GM23338 (cell line): ENCODE data around the gene OLFM1. TPM values are rescaled to one million over a fixed set of nuclear protein-coding genes. Genes with fewer than 3 reads are reported as not detected.

Experiments used
- ATAC-seq: fragments of 200-7000 bp; cut with Tn5 transposase; 3 replicates; pipeline ENCODE4 v1.9.1; 2020
- DNase-seq: peaks from one replicate; pipeline ENCODE4 v3.0.0-alpha.2; 2015; ENCODE audit warnings: low spot score
- H2AFZ ChIP-seq: fragments of 200-600 bp; sonication (generic); 2 replicates; pipeline ENCODE4 v1.8.0; 2016; ENCODE audit warnings: antibody characterized with exemption, mild to moderate bottlenecking, moderate library complexity
- H3F3A ChIP-seq: fragments of 200-600 bp; sonication (generic); replicated peaks from 2 replicates; pipeline ENCODE4 v1.8.0; 2017; ENCODE audit warnings: antibody characterized with exemption, mixed run types, low read depth
- H3K27ac ChIP-seq: fragments of 200-600 bp; sonication (generic); 2 replicates; pipeline ENCODE4 v1.6.1; 2016; ENCODE audit warnings: low read depth
- H3K27me3 ChIP-seq: fragments of 200-600 bp; sonication (generic); 2 replicates; pipeline ENCODE4 v1.8.0; 2016; ENCODE audit warnings: mild to moderate bottlenecking, mixed run types, moderate library complexity; ENCODE audit not compliant: insufficient read depth
- H3K36me3 ChIP-seq: fragments of 200-600 bp; sonication (generic); 2 replicates; pipeline ENCODE4 v1.8.0; 2016; ENCODE audit warnings: mild to moderate bottlenecking; ENCODE audit not compliant: insufficient read depth
- H3K4me1 ChIP-seq: fragments of 200-600 bp; sonication (generic); 2 replicates; pipeline ENCODE4 v1.8.0; 2016; ENCODE audit warnings: mild to moderate bottlenecking, moderate library complexity; ENCODE audit not compliant: insufficient read depth
- H3K4me2 ChIP-seq: fragments of 200-600 bp; sonication (generic); 2 replicates; pipeline ENCODE4 v1.7.1; 2017; ENCODE audit warnings: mixed run types
- H3K4me3 ChIP-seq: fragments of 200-600 bp; sonication (generic); 2 replicates; pipeline ENCODE4 v1.6.1; 2016; ENCODE audit warnings: mixed run types
- H3K79me2 ChIP-seq: fragments of 200-600 bp; sonication (generic); replicated peaks from 2 replicates; pipeline ENCODE4 v1.8.0; 2017; ENCODE audit warnings: mild to moderate bottlenecking; ENCODE audit not compliant: insufficient read depth
- H3K9me2 ChIP-seq: fragments of 200-600 bp; sonication (generic); 2 replicates; pipeline ENCODE4 v1.8.0; 2017; ENCODE audit not compliant: insufficient read depth
- H4K20me1 ChIP-seq: fragments of 200-600 bp; sonication (generic); replicated peaks from 2 replicates; pipeline ENCODE4 v1.8.0; 2017; ENCODE audit warnings: mild to moderate bottlenecking; ENCODE audit not compliant: insufficient read depth
- H3K27ac Mint-ChIP-seq: 2 replicates; pipeline ENCODE4 v1.8.0; 2020; ENCODE audit warnings: inconsistent platforms, mild to moderate bottlenecking, moderate library complexity, mixed read lengths
- H3K27me3 Mint-ChIP-seq: 3 replicates; pipeline ENCODE4 v1.8.0; 2022; ENCODE audit warnings: low read depth, mild to moderate bottlenecking, moderate library complexity, mixed read lengths, inconsistent platforms; ENCODE audit not compliant: insufficient read depth, poor library complexity
- H3K36me3 Mint-ChIP-seq: 3 replicates; pipeline ENCODE4 v1.8.0; 2021; ENCODE audit warnings: low read depth, mild to moderate bottlenecking, inconsistent platforms, moderate library complexity, mixed read lengths
- H3K4me1 Mint-ChIP-seq: 3 replicates; pipeline ENCODE4 v1.8.0; 2020; ENCODE audit warnings: mild to moderate bottlenecking, inconsistent platforms, mixed read lengths
- H3K4me3 Mint-ChIP-seq: 3 replicates; pipeline ENCODE4 v1.8.0; 2021; ENCODE audit warnings: moderate library complexity, mild to moderate bottlenecking, inconsistent platforms, mixed read lengths
- H3K9me3 Mint-ChIP-seq: 3 replicates; pipeline ENCODE4 v1.8.0; 2020; ENCODE audit warnings: moderate library complexity, mild to moderate bottlenecking, inconsistent platforms, mixed read lengths
- CREB1 ChIP-seq: fragments of 250-450 bp; sonication (Bioruptor Pico); IDR thresholded peaks from 2 replicates; pipeline ENCODE4 v1.5.0; 2020; ENCODE audit warnings: low read depth, mild to moderate bottlenecking, moderate library complexity
- EZH2 ChIP-seq: fragments of 200-600 bp; sonication (generic); IDR thresholded peaks from one replicate; pipeline ENCODE4 v1.8.0; 2017; ENCODE audit warnings: antibody characterized with exemption, mild to moderate bottlenecking, low read depth; ENCODE audit not compliant: unreplicated experiment
- EZH2phosphoT487 ChIP-seq: fragments of 200-600 bp; sonication (generic); IDR thresholded peaks from one replicate; pipeline ENCODE4 v1.8.1; 2018; ENCODE audit warnings: antibody characterized with exemption; ENCODE audit not compliant: unreplicated experiment
- JUNB ChIP-seq: IDR thresholded peaks from one replicate; pipeline ENCODE4 v1.6.1; 2016; ENCODE audit warnings: antibody characterized with exemption; ENCODE audit not compliant: unreplicated experiment
- NANOG ChIP-seq: IDR thresholded peaks from 2 replicates; pipeline ENCODE4 v1.6.1; 2016; ENCODE audit warnings: antibody characterized with exemption, borderline replicate concordance
- POLR2AphosphoS5 ChIP-seq: IDR thresholded peaks from 2 replicates; pipeline ENCODE4 v1.6.1; 2016; ENCODE audit warnings: antibody characterized with exemption, low read depth
- STAT1 ChIP-seq: IDR thresholded peaks from one replicate; pipeline ENCODE4 v1.6.1; 2016; ENCODE audit warnings: antibody characterized with exemption; ENCODE audit not compliant: unreplicated experiment
- ZNF114 ChIP-seq: fragments of 250-450 bp; sonication (Bioruptor Pico); IDR thresholded peaks from 2 replicates; pipeline ENCODE4 v1.5.0; 2020; ENCODE audit warnings: mild to moderate bottlenecking, moderate library complexity
- ZNF331 ChIP-seq: fragments of 250-450 bp; sonication (Bioruptor Pico); IDR thresholded peaks from 2 replicates; pipeline ENCODE4 v1.5.0; 2020; ENCODE audit warnings: low read depth, mild to moderate bottlenecking, moderate library complexity
- polyA plus RNA-seq: library from polyadenylated mRNA; unstranded; fragments of >200 nt; fragmentation: Nextera tagmentation; extraction: Ambion mirVana; gene quantifications from 2 replicates; pipeline ENCODE4 v1.2.1, GENCODE V29; 2016
- total RNA-seq: library from RNA; depleted of rRNA; stranded (reverse); fragments of >200 nt; shearing (Covaris generic); gene quantifications from 2 replicates; pipeline ENCODE4 v1.2.3, GENCODE V29; 2014
- TF ChIP-seq, protein P1 (sequence below): fragments of 250-450 bp; sonication (Bioruptor Pico); IDR thresholded peaks from 2 replicates; pipeline ENCODE4 v1.5.0; 2020; ENCODE audit warnings: mild to moderate bottlenecking, moderate library complexity
- TF ChIP-seq, protein P2 (sequence below), 2 experiments: fragments of 200-600 bp in 1 of 2; sonication (generic) in 1 of 2; conservative IDR thresholded peaks; 2 replicates each; pipeline versions ENCODE4 v1.5.1 to v1.6.1; 2016 to 2017; ENCODE audit warnings: antibody characterized with exemption in 2 of 2, low read depth in 2 of 2, mild to moderate bottlenecking in 2 of 2, moderate library complexity in 1 of 2
- TF ChIP-seq, protein P3 (sequence below): IDR thresholded peaks from 2 replicates; pipeline ENCODE4 v1.6.1; 2016; ENCODE audit warnings: antibody characterized with exemption

The OLFM1 gene
- total and polyA plus RNA-seq, 2 experiments from 2014 or later: 20.6 to 40.1 TPM

DNA sequence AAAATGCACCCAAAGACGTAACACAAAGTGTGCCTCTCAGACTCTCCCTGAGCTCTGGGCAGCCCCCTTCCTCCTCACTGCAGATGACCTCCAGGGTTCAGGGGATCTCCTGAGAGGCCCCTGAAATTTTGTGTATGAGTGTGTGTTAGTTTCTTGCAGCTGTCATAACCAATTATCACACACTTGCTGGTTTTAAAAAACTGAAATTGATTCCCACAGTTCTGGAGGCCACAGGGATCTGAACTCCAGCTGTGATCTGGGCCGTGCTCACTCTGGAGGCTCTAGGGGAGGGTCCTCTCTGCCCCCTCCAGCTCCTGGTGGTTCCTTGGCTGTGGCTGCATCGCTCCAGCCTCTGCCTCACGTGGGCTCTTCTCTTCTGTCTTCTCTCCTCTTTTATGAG is 58.8 kb downstream of the OLFM1 start:
- no peak overlapping the region for H3K27ac Mint-ChIP-seq

More for the DNA sequence above, 58.8 kb downstream of the OLFM1 start:
- Mint-ChIP-seq H3K4me3 (no peak overlapping the region), H3K27me3 (peaks cover 12% of the 10 kb centered on the region), H3K9me3 (peaks cover 9% of the 10 kb centered on the region), H3K4me1 (no peaks in the 10 kb centered on the region; the same call in 2 of the 3 replicates), H3K36me3 (peaks cover 4% of the 10 kb centered on the region; the same call in 2 of the 3 replicates)
- DNase-seq (no peak), ATAC-seq (no peak)
- H2AFZ ChIP-seq: no peak overlapping the region
- H3K9me2 ChIP-seq: no peaks in the 10 kb centered on the region
- H3K4me1 ChIP-seq: no peaks in the 10 kb centered on the region
- H3K27me3 ChIP-seq: no peaks in the 10 kb centered on the region
- no peaks in the 10 kb centered on the region for H3K36me3 ChIP-seq
- no peak overlapping the region for H3K27ac ChIP-seq
- H3K4me3 ChIP-seq: no peak overlapping the region
- TF ChIP-seq JUNB (no peak), CREB1 (CRISPR knock-in tag) (no peak), ZNF114 (CRISPR knock-in tag) (no peak), POLR2AphosphoS5 (no peak), ZNF331 (CRISPR knock-in tag) (no peak), STAT1 (no peak), EZH2phosphoT487 (no peak), NANOG (no peak), EZH2 (no peak)
- TF ChIP-seq, protein P1, sequence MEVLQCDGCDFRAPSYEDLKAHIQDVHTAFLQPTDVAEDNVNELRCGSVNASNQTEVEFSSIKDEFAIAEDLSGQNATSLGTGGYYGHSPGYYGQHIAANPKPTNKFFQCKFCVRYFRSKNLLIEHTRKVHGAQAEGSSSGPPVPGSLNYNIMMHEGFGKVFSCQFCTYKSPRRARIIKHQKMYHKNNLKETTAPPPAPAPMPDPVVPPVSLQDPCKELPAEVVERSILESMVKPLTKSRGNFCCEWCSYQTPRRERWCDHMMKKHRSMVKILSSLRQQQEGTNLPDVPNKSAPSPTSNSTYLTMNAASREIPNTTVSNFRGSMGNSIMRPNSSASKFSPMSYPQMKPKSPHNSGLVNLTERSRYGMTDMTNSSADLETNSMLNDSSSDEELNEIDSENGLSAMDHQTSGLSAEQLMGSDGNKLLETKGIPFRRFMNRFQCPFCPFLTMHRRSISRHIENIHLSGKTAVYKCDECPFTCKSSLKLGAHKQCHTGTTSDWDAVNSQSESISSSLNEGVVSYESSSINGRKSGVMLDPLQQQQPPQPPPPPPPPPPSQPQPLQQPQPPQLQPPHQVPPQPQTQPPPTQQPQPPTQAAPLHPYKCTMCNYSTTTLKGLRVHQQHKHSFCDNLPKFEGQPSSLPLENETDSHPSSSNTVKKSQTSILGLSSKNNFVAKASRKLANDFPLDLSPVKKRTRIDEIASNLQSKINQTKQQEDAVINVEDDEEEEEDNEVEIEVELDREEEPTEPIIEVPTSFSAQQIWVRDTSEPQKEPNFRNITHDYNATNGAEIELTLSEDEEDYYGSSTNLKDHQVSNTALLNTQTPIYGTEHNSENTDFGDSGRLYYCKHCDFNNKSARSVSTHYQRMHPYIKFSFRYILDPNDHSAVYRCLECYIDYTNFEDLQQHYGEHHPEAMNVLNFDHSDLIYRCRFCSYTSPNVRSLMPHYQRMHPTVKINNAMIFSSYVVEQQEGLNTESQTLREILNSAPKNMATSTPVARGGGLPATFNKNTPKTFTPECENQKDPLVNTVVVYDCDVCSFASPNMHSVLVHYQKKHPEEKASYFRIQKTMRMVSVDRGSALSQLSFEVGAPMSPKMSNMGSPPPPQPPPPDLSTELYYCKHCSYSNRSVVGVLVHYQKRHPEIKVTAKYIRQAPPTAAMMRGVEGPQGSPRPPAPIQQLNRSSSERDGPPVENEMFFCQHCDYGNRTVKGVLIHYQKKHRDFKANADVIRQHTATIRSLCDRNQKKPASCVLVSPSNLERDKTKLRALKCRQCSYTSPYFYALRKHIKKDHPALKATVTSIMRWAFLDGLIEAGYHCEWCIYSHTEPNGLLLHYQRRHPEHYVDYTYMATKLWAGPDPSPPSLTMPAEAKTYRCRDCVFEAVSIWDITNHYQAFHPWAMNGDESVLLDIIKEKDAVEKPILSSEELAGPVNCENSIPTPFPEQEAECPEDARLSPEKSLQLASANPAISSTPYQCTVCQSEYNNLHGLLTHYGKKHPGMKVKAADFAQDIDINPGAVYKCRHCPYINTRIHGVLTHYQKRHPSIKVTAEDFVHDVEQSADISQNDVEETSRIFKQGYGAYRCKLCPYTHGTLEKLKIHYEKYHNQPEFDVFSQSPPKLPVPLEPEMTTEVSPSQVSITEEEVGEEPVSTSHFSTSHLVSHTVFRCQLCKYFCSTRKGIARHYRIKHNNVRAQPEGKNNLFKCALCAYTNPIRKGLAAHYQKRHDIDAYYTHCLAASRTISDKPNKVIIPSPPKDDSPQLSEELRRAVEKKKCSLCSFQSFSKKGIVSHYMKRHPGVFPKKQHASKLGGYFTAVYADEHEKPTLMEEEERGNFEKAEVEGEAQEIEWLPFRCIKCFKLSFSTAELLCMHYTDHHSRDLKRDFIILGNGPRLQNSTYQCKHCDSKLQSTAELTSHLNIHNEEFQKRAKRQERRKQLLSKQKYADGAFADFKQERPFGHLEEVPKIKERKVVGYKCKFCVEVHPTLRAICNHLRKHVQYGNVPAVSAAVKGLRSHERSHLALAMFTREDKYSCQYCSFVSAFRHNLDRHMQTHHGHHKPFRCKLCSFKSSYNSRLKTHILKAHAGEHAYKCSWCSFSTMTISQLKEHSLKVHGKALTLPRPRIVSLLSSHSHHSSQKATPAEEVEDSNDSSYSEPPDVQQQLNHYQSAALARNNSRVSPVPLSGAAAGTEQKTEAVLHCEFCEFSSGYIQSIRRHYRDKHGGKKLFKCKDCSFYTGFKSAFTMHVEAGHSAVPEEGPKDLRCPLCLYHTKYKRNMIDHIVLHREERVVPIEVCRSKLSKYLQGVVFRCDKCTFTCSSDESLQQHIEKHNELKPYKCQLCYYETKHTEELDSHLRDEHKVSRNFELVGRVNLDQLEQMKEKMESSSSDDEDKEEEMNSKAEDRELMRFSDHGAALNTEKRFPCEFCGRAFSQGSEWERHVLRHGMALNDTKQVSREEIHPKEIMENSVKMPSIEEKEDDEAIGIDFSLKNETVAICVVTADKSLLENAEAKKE (CRISPR knock-in tag): no peak
- TF ChIP-seq, protein P2, sequence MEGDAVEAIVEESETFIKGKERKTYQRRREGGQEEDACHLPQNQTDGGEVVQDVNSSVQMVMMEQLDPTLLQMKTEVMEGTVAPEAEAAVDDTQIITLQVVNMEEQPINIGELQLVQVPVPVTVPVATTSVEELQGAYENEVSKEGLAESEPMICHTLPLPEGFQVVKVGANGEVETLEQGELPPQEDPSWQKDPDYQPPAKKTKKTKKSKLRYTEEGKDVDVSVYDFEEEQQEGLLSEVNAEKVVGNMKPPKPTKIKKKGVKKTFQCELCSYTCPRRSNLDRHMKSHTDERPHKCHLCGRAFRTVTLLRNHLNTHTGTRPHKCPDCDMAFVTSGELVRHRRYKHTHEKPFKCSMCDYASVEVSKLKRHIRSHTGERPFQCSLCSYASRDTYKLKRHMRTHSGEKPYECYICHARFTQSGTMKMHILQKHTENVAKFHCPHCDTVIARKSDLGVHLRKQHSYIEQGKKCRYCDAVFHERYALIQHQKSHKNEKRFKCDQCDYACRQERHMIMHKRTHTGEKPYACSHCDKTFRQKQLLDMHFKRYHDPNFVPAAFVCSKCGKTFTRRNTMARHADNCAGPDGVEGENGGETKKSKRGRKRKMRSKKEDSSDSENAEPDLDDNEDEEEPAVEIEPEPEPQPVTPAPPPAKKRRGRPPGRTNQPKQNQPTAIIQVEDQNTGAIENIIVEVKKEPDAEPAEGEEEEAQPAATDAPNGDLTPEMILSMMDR (conservative IDR thresholded peaks at IDR 0.05; ENCODE audit: low read depth in 2 of 2): no peak
- TF ChIP-seq, protein P3, sequence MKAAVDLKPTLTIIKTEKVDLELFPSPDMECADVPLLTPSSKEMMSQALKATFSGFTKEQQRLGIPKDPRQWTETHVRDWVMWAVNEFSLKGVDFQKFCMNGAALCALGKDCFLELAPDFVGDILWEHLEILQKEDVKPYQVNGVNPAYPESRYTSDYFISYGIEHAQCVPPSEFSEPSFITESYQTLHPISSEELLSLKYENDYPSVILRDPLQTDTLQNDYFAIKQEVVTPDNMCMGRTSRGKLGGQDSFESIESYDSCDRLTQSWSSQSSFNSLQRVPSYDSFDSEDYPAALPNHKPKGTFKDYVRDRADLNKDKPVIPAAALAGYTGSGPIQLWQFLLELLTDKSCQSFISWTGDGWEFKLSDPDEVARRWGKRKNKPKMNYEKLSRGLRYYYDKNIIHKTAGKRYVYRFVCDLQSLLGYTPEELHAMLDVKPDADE: no peak
- H4K20me1 ChIP-seq: no peaks in the 10 kb centered on the region
- H3K79me2 ChIP-seq: no peaks in the 10 kb centered on the region
- H3F3A ChIP-seq: no peaks in the 10 kb centered on the region
- H3K4me2 ChIP-seq: no peak overlapping the region
